Mesendoderm (in vitro differentiated cells): ENCODE results near the gene CABP4.
A peak's percentile ranks its signal among the peaks of the same experiment; 100 is the strongest.

Experiments
- DNase-seq: peaks from one replicate; pipeline ENCODE4 v3.0.0; 2013
- H2AK5ac ChIP-seq: 2 replicates; pipeline ENCODE4 v1.6.1; 2013; ENCODE audit warnings: low read length, inconsistent platforms
- H2BK120ac ChIP-seq: 2 replicates; pipeline ENCODE4 v1.6.1; 2013; ENCODE audit warnings: low read depth, mild to moderate bottlenecking, low read length, moderate library complexity, mixed read lengths
- H2BK15ac ChIP-seq: replicated peaks from 2 replicates; pipeline ENCODE4 v1.6.1; 2013; ENCODE audit warnings: low read depth, mild to moderate bottlenecking, moderate library complexity
- H2BK5ac ChIP-seq: 2 replicates; pipeline ENCODE4 v1.6.1; 2013; ENCODE audit warnings: low read length, inconsistent platforms
- H3K18ac ChIP-seq: 2 replicates; pipeline ENCODE4 v1.6.1; 2013; ENCODE audit warnings: mild to moderate bottlenecking, low read length, mixed read lengths
- H3K23ac ChIP-seq: one replicate; pipeline ENCODE4 v1.6.1; 2013; ENCODE audit warnings: low read length
- H3K27ac ChIP-seq: 2 replicates; pipeline ENCODE4 v1.5.1; 2013; ENCODE audit warnings: low read depth, mild to moderate bottlenecking, inconsistent platforms, low read length, moderate library complexity
- H3K27me3 ChIP-seq: 2 replicates; pipeline ENCODE4 v1.6.1; 2013; ENCODE audit warnings: low read length, control low read depth, mild to moderate bottlenecking, inconsistent platforms; ENCODE audit not compliant: insufficient read depth, poor library complexity
- H3K36me3 ChIP-seq: 2 replicates; pipeline ENCODE4 v1.6.1; 2013; ENCODE audit warnings: low read length, inconsistent platforms; ENCODE audit not compliant: control insufficient read depth, insufficient read depth
- H3K4ac ChIP-seq: one replicate; pipeline ENCODE4 v1.6.1; 2013; ENCODE audit warnings: low read depth, mild to moderate bottlenecking, low read length, moderate library complexity
- H3K4me1 ChIP-seq: 2 replicates; pipeline ENCODE4 v1.6.1; 2013; ENCODE audit warnings: low read depth, low read length, inconsistent platforms; ENCODE audit not compliant: control insufficient read depth
- H3K4me2 ChIP-seq: 2 replicates; pipeline ENCODE4 v1.6.1; 2013; ENCODE audit warnings: low read length
- H3K4me3 ChIP-seq: 2 replicates; pipeline ENCODE4 v1.5.1; 2013; ENCODE audit warnings: mild to moderate bottlenecking, low read length
- H3K56ac ChIP-seq: one replicate; pipeline ENCODE4 v1.6.1; 2013; ENCODE audit warnings: low read length
- H3K79me1 ChIP-seq: 2 replicates; pipeline ENCODE4 v1.6.1; 2013; ENCODE audit warnings: low read length, inconsistent platforms
- H3K79me2 ChIP-seq: 2 replicates; pipeline ENCODE4 v1.6.1; 2013; ENCODE audit warnings: mild to moderate bottlenecking, low read length; ENCODE audit not compliant: control insufficient read depth, insufficient read depth
- H3K9ac ChIP-seq: 2 replicates; pipeline ENCODE4 v1.6.1; 2013; ENCODE audit warnings: low read length, inconsistent platforms
- H4K5ac ChIP-seq: one replicate; pipeline ENCODE4 v1.6.1; 2013; ENCODE audit warnings: low read length
- H4K8ac ChIP-seq: one replicate; pipeline ENCODE4 v1.6.1; 2013; ENCODE audit warnings: low read depth, mild to moderate bottlenecking, control low read depth, low read length, moderate library complexity
- WGBS: extraction: QIAGEN DNeasy Blood & Tissue Kit; methylation state at CpG from one replicate; pipeline ENCODE4 v1.1.7; 2013; ENCODE audit warnings: low lambda C conversion rate, missing lambda C conversion rate; ENCODE audit not compliant: insufficient coverage; ENCODE audit errors: extremely low coverage; 5-methylcytosine and 5-hydroxymethylcytosine counted together

Gene CABP4

DNA sequence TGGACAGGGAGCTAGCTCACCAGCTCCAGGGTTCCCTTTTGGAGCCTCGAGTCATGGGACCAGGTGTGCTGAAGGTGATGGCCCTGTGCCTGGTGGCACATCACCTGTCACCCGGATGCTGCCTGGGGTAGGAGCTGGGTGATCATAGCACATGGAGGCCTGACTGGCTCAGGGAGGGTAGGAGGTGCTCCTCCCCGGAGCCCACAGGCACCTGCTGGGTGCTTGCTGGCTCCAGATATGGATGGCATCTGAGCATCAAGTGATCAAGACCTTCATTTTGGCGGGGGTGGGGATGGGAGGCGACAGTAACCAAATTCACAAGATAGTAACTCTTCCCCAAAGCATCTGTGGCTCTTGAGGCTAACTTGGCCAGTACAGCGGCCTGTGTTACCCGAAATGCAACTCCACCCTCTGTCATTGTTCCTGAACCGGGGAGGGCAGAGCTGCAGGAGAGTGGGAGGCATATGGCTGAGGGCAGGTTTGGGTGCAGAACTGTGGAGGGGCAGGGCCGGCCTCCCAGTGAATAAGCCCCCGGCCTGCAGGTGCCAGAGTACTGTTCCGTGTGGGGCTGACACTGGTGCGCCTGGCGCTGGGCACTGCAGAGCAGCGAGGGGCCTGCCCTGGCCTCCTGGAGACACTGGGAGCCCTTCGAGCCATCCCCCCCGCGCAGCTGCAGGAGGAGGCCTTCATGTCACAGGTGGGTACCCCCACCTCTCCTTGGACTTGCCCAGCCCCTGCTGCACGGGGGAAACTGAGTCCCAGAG, 46.5 kb upstream of the CABP4 start:
- no peak overlapping the region for H2BK15ac ChIP-seq
- no peaks in the 10 kb centered on the region for H3K36me3 ChIP-seq
- H3K4me1 ChIP-seq, result no peaks in the 10 kb centered on the region
- no peak overlapping the region for H3K9ac ChIP-seq
- H4K5ac ChIP-seq, result no peak overlapping the region
- no peak overlapping the region for H2BK120ac ChIP-seq
- no peak overlapping the region for H3K18ac ChIP-seq
- H3K4me3 ChIP-seq, result no peak overlapping the region
- H3K4me2 ChIP-seq, result no peak overlapping the region
- no peak overlapping the region for H2BK5ac ChIP-seq
- no peaks in the 10 kb centered on the region for H3K79me2 ChIP-seq
- H3K79me1 ChIP-seq, result no peaks in the 10 kb centered on the region
- WGBS, result no CpG with 5 or more reads among the region's 18 CpGs
- H2AK5ac ChIP-seq, result no peak overlapping the region
- DNase-seq, result no peak
- no peak overlapping the region for H4K8ac ChIP-seq
- H3K56ac ChIP-seq, result no peak overlapping the region
- no peak overlapping the region for H3K27ac ChIP-seq
- H3K4ac ChIP-seq, result no peak overlapping the region
- H3K23ac ChIP-seq, result no peak overlapping the region
- H3K27me3 ChIP-seq, result no peaks in the 10 kb centered on the region

- H3K23ac ChIP-seq, result no peak overlapping the region
- H3K4me2 ChIP-seq, result no peak overlapping the region
- H3K27ac ChIP-seq, result no peak overlapping the region
- no peak overlapping the region for H3K9ac ChIP-seq
- H3K79me2 ChIP-seq, result no peaks in the 10 kb centered on the region
- no peaks in the 10 kb centered on the region for H3K27me3 ChIP-seq
- no peak overlapping the region for H4K8ac ChIP-seq
- no peak overlapping the region for H3K18ac ChIP-seq
- H2BK120ac ChIP-seq, result no peak overlapping the region
- H4K5ac ChIP-seq, result no peak overlapping the region
- H3K79me1 ChIP-seq, result no peaks in the 10 kb centered on the region
- no peaks in the 10 kb centered on the region for H3K4me1 ChIP-seq
- H2AK5ac ChIP-seq, result no peak overlapping the region
- WGBS, result no CpG with 5 or more reads among the region's 24 CpGs
- no peak overlapping the region for H2BK15ac ChIP-seq
- H3K4ac ChIP-seq, result no peak overlapping the region
- no peaks in the 10 kb centered on the region for H3K36me3 ChIP-seq
- H3K4me3 ChIP-seq, result no peak overlapping the region
- DNase-seq, result no peak
- no peak overlapping the region for H2BK5ac ChIP-seq
- no peak overlapping the region for H3K56ac ChIP-seq
Measured at GRCh38 chr11:67409261-67409666, 45.9 kb upstream of the CABP4 start.

GRCh38 chr11:67409781-67410368, 45.3 kb upstream of the CABP4 start:
- H3K9ac ChIP-seq, result no peak overlapping the region
- peak; percentile 71 for DNase-seq
- H3K36me3 ChIP-seq, result no peaks in the 10 kb centered on the region
- H3K18ac ChIP-seq, result no peak overlapping the region
- no peak overlapping the region for H2BK120ac ChIP-seq
- no peak overlapping the region for H2BK15ac ChIP-seq
- H3K4ac ChIP-seq, result no peak overlapping the region
- no peak overlapping the region for H2BK5ac ChIP-seq
- WGBS, result no CpG with 5 or more reads among the region's 13 CpGs
- H3K79me1 ChIP-seq, result no peaks in the 10 kb centered on the region
- no peak overlapping the region for H3K4me3 ChIP-seq
- no peaks in the 10 kb centered on the region for H3K79me2 ChIP-seq
- H4K8ac ChIP-seq, result no peak overlapping the region
- H3K27ac ChIP-seq, result no peak overlapping the region
- no peak overlapping the region for H3K4me2 ChIP-seq
- H2AK5ac ChIP-seq, result no peak overlapping the region
- H3K4me1 ChIP-seq, result no peaks in the 10 kb centered on the region
- H4K5ac ChIP-seq, result no peak overlapping the region
- peak overlapping the region; percentile 43 for H3K56ac ChIP-seq
- H3K27me3 ChIP-seq, result no peaks in the 10 kb centered on the region
- no peak overlapping the region for H3K23ac ChIP-seq

DNA sequence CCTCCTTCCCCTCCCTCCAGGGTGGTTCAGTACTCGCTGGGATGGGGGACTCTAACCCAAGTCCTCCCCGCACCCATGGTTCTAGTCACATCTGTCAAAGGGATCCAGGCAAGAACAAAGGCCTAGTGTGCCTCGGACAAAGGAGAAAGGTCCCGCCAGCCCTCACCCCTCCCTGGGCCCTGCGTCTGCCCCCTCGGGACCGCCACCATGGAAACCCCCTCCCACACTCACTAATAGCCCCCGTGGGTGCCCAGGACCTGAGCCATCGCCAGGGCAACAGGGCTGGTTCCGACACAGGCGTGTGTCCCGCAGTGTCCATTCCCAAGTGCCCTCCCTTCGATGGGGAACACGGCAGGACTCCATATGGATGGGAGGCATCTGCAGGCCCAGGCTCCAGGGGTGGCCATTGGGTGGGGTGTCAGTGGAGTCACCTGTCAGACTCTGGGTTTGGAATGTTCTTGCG, 44.8 kb upstream of the CABP4 start:
- Histone ChIP-seq H3K23ac (no peak overlapping the region), H4K5ac (no peak overlapping the region), H3K18ac (no peak overlapping the region), H2BK15ac (no peak overlapping the region), H3K9ac (no peak overlapping the region), H3K27ac (no peak overlapping the region), H3K36me3 (no peaks in the 10 kb centered on the region), H2BK120ac (no peak overlapping the region), H4K8ac (no peak overlapping the region), H3K79me2 (no peaks in the 10 kb centered on the region), H3K4me3 (no peak overlapping the region), H2AK5ac (no peak overlapping the region), H3K4ac (no peak overlapping the region), H2BK5ac (no peak overlapping the region), H3K56ac (no peak overlapping the region), H3K27me3 (no peaks in the 10 kb centered on the region), H3K79me1 (no peaks in the 10 kb centered on the region), H3K4me1 (no peaks in the 10 kb centered on the region), H3K4me2 (no peak overlapping the region)
- no CpG with 5 or more reads among the region's 15 CpGs for WGBS
- DNase-seq, result no peak

- Histone ChIP-seq H3K4me2 (no peak overlapping the region), H3K36me3 (no peaks in the 10 kb centered on the region)
Measured at GRCh38 chr11:67410984-67411784, 44.0 kb upstream of the CABP4 start.

More at GRCh38 chr11:67410984-67411784, 44.0 kb upstream of the CABP4 start:
- Histone ChIP-seq H3K4me3 (no peak overlapping the region), H3K9ac (no peak overlapping the region), H2BK15ac (no peak overlapping the region), H2BK5ac (no peak overlapping the region), H3K79me2 (no peaks in the 10 kb centered on the region), H3K27ac (no peak overlapping the region), H4K5ac (no peak overlapping the region), H3K27me3 (no peaks in the 10 kb centered on the region), H3K4me1 (no peaks in the 10 kb centered on the region), H3K79me1 (no peaks in the 10 kb centered on the region), H3K18ac (no peak overlapping the region), H4K8ac (no peak overlapping the region), H3K56ac (no peak overlapping the region), H2AK5ac (no peak overlapping the region), H3K4ac (no peak overlapping the region), H3K23ac (no peak overlapping the region), H2BK120ac (no peak overlapping the region)
- no peak for DNase-seq
- no CpG with 5 or more reads among the region's 17 CpGs for WGBS
